ENCODE data around the gene NABP2. TPM values are rescaled to one million over a fixed set of nuclear protein-coding genes. Genes with fewer than 3 reads are reported as not detected.

Gene NABP2
- total and polyA plus RNA-seq, 2 donors (not counting 3 experiments of a cell fraction or from before 2014, with no cell fraction given): 42.4 to 59.7 TPM

- H3K4me3 ChIP-seq (replicated peaks in 1 of 3; ENCODE audit: insufficient read depth in 1 of 3, low read depth in 1 of 3, low read length in 3 of 3): no peak overlapping the region
- no peaks in the 10 kb centered on the region for H3K27me3 ChIP-seq (ENCODE audit: control insufficient read depth in 2 of 2, insufficient read depth in 2 of 2, low read length in 2 of 2)
- no peaks in the 10 kb centered on the region for H3K9me1 ChIP-seq (replicated peaks; ENCODE audit: control insufficient read depth, extremely low read depth, insufficient read depth, low read length)
- no peak for DNase-seq (ENCODE audit: low read depth, low spot score)
- no peak overlapping the region for H3K9ac ChIP-seq (replicated peaks; ENCODE audit: extremely low read depth, insufficient read depth, low read length)
- H3K4me1 ChIP-seq (ENCODE audit: control insufficient read depth, extremely low read depth, insufficient read depth, low read length): no peaks in the 10 kb centered on the region
- POLR2A ChIA-PET: interaction anchor here (0.5 kb wide), 1 partner anchor 448 kb away, joined by 4 read pairs; no protein-coding TSS in a partner anchor
- intact Hi-C loops (cut with micrococcal nuclease) (no loop called here), dilution Hi-C loops (cut with MboI; ENCODE audit: extremely low pct_ligation_motif_present, low sequenced_read_pairs) (no loop called here)
- H3K9me3 ChIP-seq (replicated peaks; ENCODE audit: control insufficient read depth, insufficient read depth, low read length): no peaks in the 10 kb centered on the region
- CTCF ChIA-PET: interaction anchor here (0.5 to 1.3 kb wide), 3 partner anchors 20 to 106 kb away, joined by 3 to 4 read pairs (median 3); no protein-coding TSS in a partner anchor
- no peak overlapping the region for H2AFZ ChIP-seq (ENCODE audit: low read depth, low read length)
- BruUV-seq (replicated peaks): no TSS peak
- peaks cover 0 to 4% of the 10 kb centered on the region in 2 experiments for H3K36me3 ChIP-seq (ENCODE audit: control insufficient read depth in 2 of 2, extremely low read depth in 1 of 2, insufficient read depth in 2 of 2, low read length in 2 of 2)
- H4K20me1 ChIP-seq (replicated peaks; ENCODE audit: control insufficient read depth, extremely low read depth, insufficient read depth, low read length): no peaks in the 10 kb centered on the region
- no peak overlapping the region for H3K4me2 ChIP-seq (ENCODE audit: insufficient read depth, low read length)
- no peak overlapping the region for H3K27ac ChIP-seq (ENCODE audit: insufficient read depth, low read depth, low read length)
- H3K79me2 ChIP-seq (ENCODE audit: control insufficient read depth, insufficient read depth, low read length): no peaks in the 10 kb centered on the region
- no peak for FAIRE-seq
- TF ChIP-seq FOS (IDR thresholded peaks at IDR 0.05; ENCODE audit: borderline replicate concordance, insufficient read depth, low read length): no peak
- TF ChIP-seq POLR2A (IDR thresholded peaks at IDR 0.05; ENCODE audit: low read depth, low read length): no peak
- TF ChIP-seq MAX (IDR thresholded peaks at IDR 0.05; ENCODE audit: insufficient read depth, insufficient read length): no peak
- no peak for TF ChIP-seq JUN (IDR thresholded peaks at IDR 0.05; ENCODE audit: borderline replicate concordance, insufficient read depth, insufficient read length, low read depth)
- no peak for TF ChIP-seq EZH2 (IDR thresholded peaks at IDR 0.05; ENCODE audit: borderline replicate concordance, low read depth, low read length, severe bottlenecking)
Observed at GRCh38 chr12:56231184-56231582, 7.0 kb downstream of the NABP2 start.

- H3K9me3 ChIP-seq (replicated peaks; ENCODE audit: control insufficient read depth, insufficient read depth, low read length): no peaks in the 10 kb centered on the region
- H3K27ac ChIP-seq (ENCODE audit: insufficient read depth, low read depth, low read length): no peak overlapping the region
- H4K20me1 ChIP-seq (replicated peaks; ENCODE audit: control insufficient read depth, extremely low read depth, insufficient read depth, low read length): no peaks in the 10 kb centered on the region
- peaks cover 3 to 15% of the 10 kb centered on the region in 2 experiments for H3K36me3 ChIP-seq (ENCODE audit: control insufficient read depth in 2 of 2, extremely low read depth in 1 of 2, insufficient read depth in 2 of 2, low read length in 2 of 2)
- POLR2A ChIA-PET: no interaction called here
- no TSS peak for BruUV-seq (replicated peaks)
- no peak overlapping the region for H3K9ac ChIP-seq (replicated peaks; ENCODE audit: extremely low read depth, insufficient read depth, low read length)
- TF ChIP-seq CTCF (IDR thresholded peaks at IDR 0.05; ENCODE audit: extremely low read depth in 1 of 2, insufficient read depth in 1 of 2, low read depth in 1 of 2, low read length in 2 of 2): no peak
- no peak for TF ChIP-seq POLR2AphosphoS5 (IDR thresholded peaks at IDR 0.05; ENCODE audit: insufficient read depth, low read depth, low read length)
- no peak for TF ChIP-seq MYC (IDR thresholded peaks at IDR 0.05; ENCODE audit: low read depth, low read length)
- TF ChIP-seq MAX (IDR thresholded peaks at IDR 0.05; ENCODE audit: insufficient read depth, insufficient read length): no peak
- CTCF ChIA-PET: no interaction called here
- no peak for FAIRE-seq
- H3K27me3 ChIP-seq (ENCODE audit: control insufficient read depth in 2 of 2, insufficient read depth in 2 of 2, low read length in 2 of 2): no peaks in the 10 kb centered on the region
- DNase-seq (ENCODE audit: low read depth, low spot score): no peak
- H3K4me3 ChIP-seq (replicated peaks in 1 of 3; ENCODE audit: insufficient read depth in 1 of 3, low read depth in 1 of 3, low read length in 3 of 3): no peak overlapping the region
- no peaks in the 10 kb centered on the region for H3K79me2 ChIP-seq (ENCODE audit: control insufficient read depth, insufficient read depth, low read length)
- dilution Hi-C loops (cut with MboI; ENCODE audit: extremely low pct_ligation_motif_present, low sequenced_read_pairs) (no loop called here), intact Hi-C loops (cut with micrococcal nuclease) (no loop called here)
- H3K4me2 ChIP-seq (ENCODE audit: insufficient read depth, low read length): no peak overlapping the region
- H3K4me1 ChIP-seq (ENCODE audit: control insufficient read depth, extremely low read depth, insufficient read depth, low read length): no peaks in the 10 kb centered on the region
- H2AFZ ChIP-seq (ENCODE audit: low read depth, low read length): no peak overlapping the region
- H3K9me1 ChIP-seq (replicated peaks; ENCODE audit: control insufficient read depth, extremely low read depth, insufficient read depth, low read length): no peaks in the 10 kb centered on the region
Observed at GRCh38 chr12:56234746-56235436, 10.7 kb downstream of the NABP2 start.

Measured in endothelial cell of umbilical vein (primary cell).